ENCODE measurements around the gene CACNA2D1.

GRCh38 chr7:82202965-82203364, 240.6 kb downstream of the CACNA2D1 start:
- TF ChIP-seq EP300 (IDR thresholded peaks at IDR 0.05) (no peak), POLR2AphosphoS5 (IDR thresholded peaks at IDR 0.05) (no peak), POLR2A (IDR thresholded peaks at IDR 0.05) (no peak), CTCF (IDR thresholded peaks at IDR 0.05) (no peak)
